CD4-positive, alpha-beta memory T cell (primary cell): Measurements from ENCODE around the gene LRRC8D. TPM values are rescaled to one million over a fixed set of nuclear protein-coding genes. Genes with fewer than 3 reads are reported as not detected.
A peak's percentile ranks its signal among the peaks of the same experiment; 100 is the strongest.

ENCODE experiments used
- CTCF ChIA-PET: fragments of 350-600 bp; sonication (Branson Sonifier 250); formaldehyde crosslinking; loops from one replicate; lab custom pipeline; 2021; ENCODE audit warnings: inconsistent platforms; ENCODE audit not compliant: partially characterized antibody; lab: Charles Lee
- POLR2A ChIA-PET: fragments of 350-600 bp; sonication (Branson Sonifier 250); formaldehyde crosslinking; loops from one replicate; lab custom pipeline; 2021; ENCODE audit not compliant: partially characterized antibody; lab: Charles Lee
- DNase-seq, 5 donors: peaks; one replicate each; pipeline versions ENCODE4 v3.0.0 to v3.0.0-alpha.2; 2020 to 2022; ENCODE audit warnings: mixed read lengths in 1 of 5
- H3K27ac ChIP-seq: one replicate; pipeline ENCODE4 v1.7.0; 2013; ENCODE audit warnings: low read depth, low read length
- H3K27me3 ChIP-seq: 2 replicates; pipeline ENCODE4 v1.7.0; 2013; ENCODE audit warnings: mild to moderate bottlenecking, low read length, moderate library complexity; ENCODE audit not compliant: insufficient read depth
- H3K36me3 ChIP-seq: 2 replicates; pipeline ENCODE4 v1.7.0; 2013; ENCODE audit warnings: mild to moderate bottlenecking, low read length, moderate library complexity; ENCODE audit not compliant: insufficient read depth
- H3K4me1 ChIP-seq: 2 replicates; pipeline ENCODE4 v1.7.0; 2013; ENCODE audit warnings: mild to moderate bottlenecking, low read length, moderate library complexity; ENCODE audit not compliant: insufficient read depth
- H3K4me3 ChIP-seq, 2 donors: one replicate each; pipeline ENCODE4 v1.7.0; 2013; ENCODE audit warnings: low read length in 2 of 2, mild to moderate bottlenecking in 1 of 2
- H3K9me3 ChIP-seq, 2 donors: one replicate each; pipeline ENCODE4 v1.7.0; 2013; ENCODE audit warnings: low read length in 2 of 2, control low read depth in 1 of 2; ENCODE audit not compliant: control insufficient read depth in 1 of 2
- H3K27ac Mint-ChIP-seq, 7 donors: one replicate each; pipeline ENCODE4 v1.8.0; 2020 to 2021; ENCODE audit warnings: mixed read lengths in 7 of 7, mild to moderate bottlenecking in 6 of 7, inconsistent platforms in 3 of 7, moderate library complexity in 3 of 7
- H3K27me3 Mint-ChIP-seq, 2 donors: one replicate each; pipeline ENCODE4 v1.8.0; 2020 to 2021; ENCODE audit warnings: mixed read lengths in 2 of 2
- H3K36me3 Mint-ChIP-seq, 2 donors: one replicate each; pipeline ENCODE4 v1.8.0; 2020 to 2021; ENCODE audit warnings: mixed read lengths in 2 of 2, inconsistent platforms in 1 of 2, mild to moderate bottlenecking in 1 of 2
- H3K4me1 Mint-ChIP-seq, 4 donors: one replicate each; pipeline ENCODE4 v1.8.0; 2020 to 2021; ENCODE audit warnings: mixed read lengths in 4 of 4, mild to moderate bottlenecking in 1 of 4
- H3K4me3 Mint-ChIP-seq, 8 donors: one replicate each; pipeline ENCODE4 v1.8.0; 2020 to 2021; ENCODE audit warnings: mixed read lengths in 8 of 8, mild to moderate bottlenecking in 7 of 8, moderate library complexity in 6 of 8, inconsistent platforms in 3 of 8
- H3K9me3 Mint-ChIP-seq, 8 donors: one replicate each; pipeline ENCODE4 v1.8.0; 2020 to 2021; ENCODE audit warnings: mixed read lengths in 8 of 8, mild to moderate bottlenecking in 5 of 8, inconsistent platforms in 3 of 8, moderate library complexity in 1 of 8
- intact Hi-C: fragments of 100-400 bp; cut with micrococcal nuclease; formaldehyde crosslinking; loops from one replicate; pipeline ENCODE4 v1.15.1; 2023
- polyA plus RNA-seq, 2 donors: library from polyadenylated mRNA; unstranded; fragments of 300-500 nt; fragmentation: Illumina TruSeq; gene quantifications; one replicate each; pipeline ENCODE4 v1.2.3, GENCODE V29; 2021
- total RNA-seq, 2 experiments: library from RNA; stranded (reverse); gene quantifications; one replicate each; pipeline ENCODE4 v1.2.3, GENCODE V29; 2021

Gene LRRC8D
- total and polyA plus RNA-seq, 4 experiments from 2014 or later = 56.8 to 72.7 (median 66.6) TPM

DNA sequence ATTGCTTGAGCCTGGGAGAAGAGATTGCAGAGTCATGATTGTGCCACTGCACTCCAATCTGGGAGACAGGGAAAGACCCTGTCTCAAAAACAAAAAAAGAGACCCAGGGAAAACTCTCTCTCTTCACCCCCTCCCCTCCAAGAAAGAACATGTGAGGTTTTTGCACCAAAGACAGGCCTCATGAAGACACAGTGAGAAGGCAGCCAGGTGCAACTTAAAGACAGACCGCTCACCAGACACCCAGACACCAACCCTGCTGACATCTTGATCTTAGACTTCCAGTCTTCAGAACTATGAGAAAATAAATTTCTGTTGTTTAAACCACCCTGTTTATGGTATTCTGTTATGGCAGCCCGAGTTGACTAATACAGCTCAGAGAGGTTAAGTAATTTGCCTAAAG is 13.3 kb upstream of the LRRC8D start:
- Mint-ChIP-seq H3K4me1 (no peaks in the 10 kb centered on the region), H3K4me3 (no peak overlapping the region), H3K27ac (no peak overlapping the region), H3K27me3 (peaks cover 0 to 7% of the 10 kb centered on the region in 2 donors), H3K9me3 (no peaks in the 10 kb centered on the region), H3K36me3 (no peaks in the 10 kb centered on the region)
- H3K36me3 ChIP-seq = no peaks in the 10 kb centered on the region
- H3K4me3 ChIP-seq = no peak overlapping the region
- ChIA-PET POLR2A (no interaction called here), CTCF (interaction anchor here (1.3 to 3.9 kb wide), 3 partner anchors 36 to 179 kb away, joined by 3 to 30 read pairs (median 23); no protein-coding TSS in a partner anchor)
- H3K27ac ChIP-seq = no peak overlapping the region
- intact Hi-C loops = no loop called here
- H3K27me3 ChIP-seq = no peaks in the 10 kb centered on the region
- peaks cover 4% of the 10 kb centered on the region for H3K4me1 ChIP-seq
- no peak for DNase-seq
- H3K9me3 ChIP-seq = no peaks in the 10 kb centered on the region

GRCh38 chr1:89807983-89808382 is 12.8 kb upstream of the LRRC8D start:
- no peaks in the 10 kb centered on the region for H3K9me3 Mint-ChIP-seq
- H3K27me3 Mint-ChIP-seq = peaks cover 1 to 7% of the 10 kb centered on the region in 2 donors
- Histone ChIP-seq H3K4me3 (no peak overlapping the region), H3K9me3 (no peaks in the 10 kb centered on the region), H3K36me3 (no peaks in the 10 kb centered on the region), H3K27me3 (no peaks in the 10 kb centered on the region), H3K4me1 (peaks cover 4% of the 10 kb centered on the region), H3K27ac (no peak overlapping the region)
- no peaks in the 10 kb centered on the region for H3K4me1 Mint-ChIP-seq
- no peak overlapping the region for H3K4me3 Mint-ChIP-seq
- H3K27ac Mint-ChIP-seq = no peak overlapping the region
- H3K36me3 Mint-ChIP-seq = no peaks in the 10 kb centered on the region
- ChIA-PET CTCF (interaction anchor here (1.3 to 3.9 kb wide), 3 partner anchors 14 to 179 kb away, joined by 3 to 30 read pairs (median 5); no protein-coding TSS in a partner anchor), POLR2A (no interaction called here)
- no peak for DNase-seq
- intact Hi-C loops = no loop called here

DNA sequence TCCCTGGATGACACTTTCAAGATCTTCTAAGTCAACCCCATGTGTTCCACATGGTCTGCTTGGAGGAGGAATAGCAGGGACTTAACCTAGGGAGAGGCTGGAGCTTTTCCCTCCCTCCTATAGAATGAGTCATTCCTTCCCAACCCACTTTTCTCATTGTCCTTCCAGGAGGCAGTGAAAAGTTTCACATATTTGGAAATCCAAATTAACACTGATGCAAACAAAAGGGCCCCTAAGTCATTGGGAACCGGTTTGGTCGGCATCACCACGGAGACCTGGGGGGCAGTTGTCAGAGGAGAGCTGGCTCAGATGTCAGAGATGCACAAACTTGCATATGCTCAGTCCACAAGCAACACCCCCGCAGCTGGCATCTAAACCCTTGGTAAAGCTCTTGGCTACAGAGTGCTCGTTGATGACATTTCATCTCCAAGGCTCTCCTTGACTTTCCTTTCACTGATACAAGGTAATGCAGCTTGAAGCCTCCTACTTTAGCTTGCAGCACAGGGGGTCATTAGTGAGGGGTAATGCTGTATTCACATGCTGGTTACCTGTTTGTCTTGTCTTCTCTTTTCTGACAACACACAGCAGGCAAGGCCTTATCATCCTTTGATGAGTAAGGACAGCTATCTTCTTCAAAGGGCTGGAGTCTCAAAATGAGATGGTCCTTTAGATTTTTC is 12.3 kb upstream of the LRRC8D start:
- Mint-ChIP-seq H3K4me3 (no peak overlapping the region), H3K27me3 (peaks cover 2 to 7% of the 10 kb centered on the region in 2 donors), H3K9me3 (no peaks in the 10 kb centered on the region), H3K4me1 (no peaks in the 10 kb centered on the region), H3K27ac (no peak overlapping the region), H3K36me3 (no peaks in the 10 kb centered on the region)
- no peak overlapping the region for H3K4me3 ChIP-seq
- intact Hi-C loops = no loop called here
- H3K36me3 ChIP-seq = no peaks in the 10 kb centered on the region
- H3K9me3 ChIP-seq = no peaks in the 10 kb centered on the region
- H3K4me1 ChIP-seq = peaks cover 4% of the 10 kb centered on the region
- ChIA-PET CTCF (interaction anchor here (1.3 to 3.9 kb wide), 4 partner anchors 13 to 178 kb away, joined by 3 to 30 read pairs (median 4); no protein-coding TSS in a partner anchor), POLR2A (interaction anchor here (1.2 kb wide), 1 partner anchor 182 kb away, joined by 3 read pairs; no protein-coding TSS in a partner anchor)
- no peaks in the 10 kb centered on the region for H3K27me3 ChIP-seq
- no peak for DNase-seq
- no peak overlapping the region for H3K27ac ChIP-seq

DNA sequence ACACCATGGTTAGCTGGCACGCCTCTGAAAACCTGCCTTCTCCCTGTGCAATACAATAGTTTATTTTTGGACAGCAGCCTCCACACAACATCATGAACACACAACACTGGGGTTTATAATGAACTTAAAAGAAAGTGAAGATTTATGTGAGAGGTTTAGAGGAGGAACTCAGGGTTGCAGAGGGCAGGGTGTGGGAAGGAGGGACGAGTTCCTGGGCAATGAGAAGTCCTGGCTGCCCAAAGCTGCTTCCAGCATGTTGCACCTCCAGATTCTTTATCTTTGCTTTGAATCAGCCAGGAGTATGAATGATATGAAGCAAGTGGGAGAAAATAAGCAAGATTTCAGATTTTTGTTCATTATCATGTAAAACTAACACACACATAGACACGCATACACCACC is 11.3 kb upstream of the LRRC8D start:
- H3K36me3 Mint-ChIP-seq = no peaks in the 10 kb centered on the region
- no peaks in the 10 kb centered on the region for H3K4me1 Mint-ChIP-seq
- Histone ChIP-seq H3K9me3 (no peaks in the 10 kb centered on the region), H3K4me1 (peaks cover 4% of the 10 kb centered on the region), H3K4me3 (no peak overlapping the region), H3K27me3 (no peaks in the 10 kb centered on the region), H3K27ac (no peak overlapping the region), H3K36me3 (no peaks in the 10 kb centered on the region)
- ChIA-PET CTCF (interaction anchor here (1.3 to 3.9 kb wide), 4 partner anchors 12 to 177 kb away, joined by 3 to 30 read pairs (median 4); no protein-coding TSS in a partner anchor), POLR2A (interaction anchor here (1.2 kb wide), 1 partner anchor 183 kb away, joined by 3 read pairs; no protein-coding TSS in a partner anchor)
- no peak for DNase-seq
- H3K27me3 Mint-ChIP-seq = peaks cover 5 to 7% of the 10 kb centered on the region in 2 donors
- intact Hi-C loops = no loop called here
- no peak overlapping the region for H3K4me3 Mint-ChIP-seq
- no peaks in the 10 kb centered on the region for H3K9me3 Mint-ChIP-seq
- no peak overlapping the region for H3K27ac Mint-ChIP-seq

DNA sequence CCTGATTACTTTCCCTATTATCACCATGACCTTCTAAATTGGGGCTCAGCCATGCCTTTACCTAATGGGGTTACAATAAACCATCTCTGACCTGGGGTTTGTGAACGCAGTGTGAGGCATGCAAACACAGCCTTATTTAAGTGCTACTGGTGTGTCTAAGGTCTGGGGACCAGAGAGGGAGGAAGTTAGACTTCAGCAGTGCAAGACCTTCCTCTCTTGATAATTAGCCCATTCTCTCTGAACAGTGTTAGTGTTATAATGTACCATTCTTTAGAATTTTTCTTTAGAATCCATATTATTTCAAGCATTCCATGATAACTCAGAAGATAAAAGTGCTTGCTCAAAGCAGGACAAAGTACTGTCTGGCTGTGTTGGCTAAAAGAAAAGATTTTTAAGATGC is 10.5 kb upstream of the LRRC8D start:
- Mint-ChIP-seq H3K27ac (peak overlapping the region in 1 of 7 donors; percentile 15), H3K4me1 (no peaks in the 10 kb centered on the region), H3K4me3 (no peak overlapping the region), H3K9me3 (no peaks in the 10 kb centered on the region), H3K36me3 (no peaks in the 10 kb centered on the region), H3K27me3 (peaks cover 7 to 9% of the 10 kb centered on the region in 2 donors)
- intact Hi-C loops = loop anchor here (1.0 kb wide), 1 partner anchor 10 kb away; no protein-coding TSS in a partner anchor
- ChIA-PET CTCF (interaction anchor here (1.2 to 3.9 kb wide), 4 partner anchors 10 to 176 kb away, joined by 3 to 30 read pairs (median 4); no protein-coding TSS in a partner anchor), POLR2A (no interaction called here)
- no peaks in the 10 kb centered on the region for H3K27me3 ChIP-seq
- no peak overlapping the region for H3K4me3 ChIP-seq
- no peaks in the 10 kb centered on the region for H3K9me3 ChIP-seq
- no peak overlapping the region for H3K27ac ChIP-seq
- H3K4me1 ChIP-seq = no peaks in the 10 kb centered on the region
- no peaks in the 10 kb centered on the region for H3K36me3 ChIP-seq
- DNase-seq = no peak

DNA sequence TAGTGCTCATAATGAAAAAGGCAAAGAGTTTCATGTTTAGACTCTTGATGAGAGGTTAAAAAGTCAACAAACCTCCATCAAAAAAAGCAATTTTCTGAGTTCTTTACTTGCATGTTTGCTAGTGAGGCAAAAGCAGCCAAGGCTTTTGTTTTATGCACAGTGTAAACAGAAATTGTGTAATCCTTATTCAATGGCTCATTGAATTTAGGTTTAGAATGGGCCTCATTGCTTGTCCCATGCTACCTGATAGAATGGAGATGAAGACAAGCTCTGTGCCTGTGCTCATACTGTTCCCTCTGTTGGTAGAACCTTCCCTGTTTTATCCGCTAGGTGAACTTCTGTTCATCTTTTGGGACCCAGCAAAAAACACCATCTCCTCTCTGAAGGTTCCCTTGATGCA is 10.0 kb upstream of the LRRC8D start:
- Histone ChIP-seq H3K27me3 (no peaks in the 10 kb centered on the region), H3K9me3 (no peaks in the 10 kb centered on the region), H3K4me1 (no peaks in the 10 kb centered on the region), H3K36me3 (no peaks in the 10 kb centered on the region), H3K4me3 (no peak overlapping the region), H3K27ac (no peak overlapping the region)
- intact Hi-C loops = loop anchor here (1.0 kb wide), 1 partner anchor 9 kb away; no protein-coding TSS in a partner anchor
- Mint-ChIP-seq H3K27ac (no peak overlapping the region), H3K4me3 (no peak overlapping the region), H3K27me3 (peaks cover 7 to 9% of the 10 kb centered on the region in 2 donors), H3K4me1 (no peaks in the 10 kb centered on the region), H3K9me3 (no peaks in the 10 kb centered on the region), H3K36me3 (no peaks in the 10 kb centered on the region)
- DNase-seq = no peak
- ChIA-PET CTCF (interaction anchor here (1.2 to 3.9 kb wide), 2 partner anchors 9 to 176 kb away, joined by 3 to 30 read pairs; no protein-coding TSS in a partner anchor), POLR2A (no interaction called here)

- Mint-ChIP-seq H3K9me3 (no peaks in the 10 kb centered on the region), H3K27me3 (peaks cover 7 to 9% of the 10 kb centered on the region in 2 donors), H3K36me3 (no peaks in the 10 kb centered on the region), H3K4me3 (no peak overlapping the region), H3K27ac (no peak overlapping the region), H3K4me1 (peaks cover 0 to 1% (median 0%) of the 10 kb centered on the region in 4 donors)
- intact Hi-C loops = no loop called here
- DNase-seq = no peak
- H3K27me3 ChIP-seq = no peaks in the 10 kb centered on the region
- no peak overlapping the region for H3K4me3 ChIP-seq
- H3K9me3 ChIP-seq = no peaks in the 10 kb centered on the region
- H3K27ac ChIP-seq = no peak overlapping the region
- POLR2A ChIA-PET = no interaction called here
- no peaks in the 10 kb centered on the region for H3K4me1 ChIP-seq
- no peaks in the 10 kb centered on the region for H3K36me3 ChIP-seq
- CTCF ChIA-PET = interaction anchor here (1.0 to 2.6 kb wide), 3 partner anchors 8 to 12 kb away, joined by 3 to 8 read pairs (median 3); no protein-coding TSS in a partner anchor
These were observed 7.8 kb upstream of the LRRC8D start for GRCh38 chr1:89812992-89813391.
